HUDEP-2 (cell line): ENCODE results near the gene ATP5PD.

Experiments used
- DNase-seq, 76 experiments: peaks; one replicate each; lab custom pipeline; 2025; ENCODE audit not compliant: unreplicated experiment in 76 of 76; lab: John Stamatoyannopoulos, UW

ATP5PD gene

GRCh38 chr17:75001915-75002843, 44.6 kb downstream of the ATP5PD start:
- DNase-seq, result no peak

- no peak for DNase-seq
Measured at GRCh38 chr17:74999523-74999922, 47.2 kb downstream of the ATP5PD start.

- DNase-seq, result no peak
Measured at GRCh38 chr17:74998783-74999182, 48.0 kb downstream of the ATP5PD start.

GRCh38 chr17:74995847-74996246, 50.9 kb downstream of the ATP5PD start:
- no peak for DNase-seq

GRCh38 chr17:74994440-74994839, 52.3 kb downstream of the ATP5PD start:
- no peak for DNase-seq

- DNase-seq, result no peak
Measured at GRCh38 chr17:74992223-74992622, 54.5 kb downstream of the ATP5PD start.

- no peak for DNase-seq
Measured at GRCh38 chr17:74990581-74991105, 56.1 kb downstream of the ATP5PD start.
